GM19463 (cell line): ENCODE data around the gene VASP.

Experiments
- ATAC-seq: cut with Tn5 transposase; IDR thresholded peaks from one replicate; pipeline ENCODE4 v1.9.1; 2021; ENCODE audit warnings: mild to moderate bottlenecking, moderate library complexity; ENCODE audit not compliant: unreplicated experiment

VASP gene

GRCh38 chr19:45473682-45474605 lies 33.3 kb upstream of the VASP start:
- no peak for ATAC-seq

GRCh38 chr19:45474606-45475521 lies 32.4 kb upstream of the VASP start:
- no peak for ATAC-seq

- ATAC-seq, result no peak
Measured at GRCh38 chr19:45475537-45476291, 31.6 kb upstream of the VASP start.

GRCh38 chr19:45476304-45476703 lies 31.0 kb upstream of the VASP start:
- no peak for ATAC-seq

GRCh38 chr19:45477186-45477585 lies 30.1 kb upstream of the VASP start:
- ATAC-seq, result no peak

GRCh38 chr19:45477713-45478453 lies 29.4 kb upstream of the VASP start:
- ATAC-seq, result no peak

- peak; percentile 78 for ATAC-seq
Measured at GRCh38 chr19:45478454-45479238, 28.6 kb upstream of the VASP start.

- ATAC-seq, result no peak
Measured at GRCh38 chr19:45483033-45483432, 24.2 kb upstream of the VASP start.

GRCh38 chr19:45484273-45484945 lies 22.9 kb upstream of the VASP start:
- ATAC-seq, result no peak

- ATAC-seq, result peak; percentile 85
Measured at GRCh38 chr19:45485305-45486077, 21.8 kb upstream of the VASP start.

- ATAC-seq, result no peak
Measured at GRCh38 chr19:45488708-45489107, 18.6 kb upstream of the VASP start.

- no peak for ATAC-seq
Measured at GRCh38 chr19:45489216-45489855, 17.9 kb upstream of the VASP start.

- no peak for ATAC-seq
Measured at GRCh38 chr19:45492137-45492626, 15.1 kb upstream of the VASP start.

- no peak for ATAC-seq
Measured at GRCh38 chr19:45492627-45493470, 14.4 kb upstream of the VASP start.

- ATAC-seq, result no peak
Measured at GRCh38 chr19:45494261-45494916, 12.9 kb upstream of the VASP start.

GRCh38 chr19:45495178-45495577 lies 12.1 kb upstream of the VASP start:
- no peak for ATAC-seq
